ENCODE data around the gene TAOK1.

DNA sequence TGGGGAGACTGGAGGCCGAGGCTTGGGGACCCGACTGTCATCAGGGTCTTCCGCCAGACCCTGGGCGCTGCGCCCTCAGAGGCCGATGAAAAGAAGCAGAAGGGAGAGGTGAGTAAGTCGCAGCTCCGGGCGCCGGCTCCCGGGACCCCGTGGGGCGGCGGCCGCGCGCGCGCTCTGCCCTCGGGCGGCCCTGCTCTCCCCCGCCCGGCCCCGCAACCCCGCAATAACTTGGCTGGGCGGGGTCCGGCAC is 177.1 kb downstream of the TAOK1 start:
- TF ChIP-seq, protein P1, sequence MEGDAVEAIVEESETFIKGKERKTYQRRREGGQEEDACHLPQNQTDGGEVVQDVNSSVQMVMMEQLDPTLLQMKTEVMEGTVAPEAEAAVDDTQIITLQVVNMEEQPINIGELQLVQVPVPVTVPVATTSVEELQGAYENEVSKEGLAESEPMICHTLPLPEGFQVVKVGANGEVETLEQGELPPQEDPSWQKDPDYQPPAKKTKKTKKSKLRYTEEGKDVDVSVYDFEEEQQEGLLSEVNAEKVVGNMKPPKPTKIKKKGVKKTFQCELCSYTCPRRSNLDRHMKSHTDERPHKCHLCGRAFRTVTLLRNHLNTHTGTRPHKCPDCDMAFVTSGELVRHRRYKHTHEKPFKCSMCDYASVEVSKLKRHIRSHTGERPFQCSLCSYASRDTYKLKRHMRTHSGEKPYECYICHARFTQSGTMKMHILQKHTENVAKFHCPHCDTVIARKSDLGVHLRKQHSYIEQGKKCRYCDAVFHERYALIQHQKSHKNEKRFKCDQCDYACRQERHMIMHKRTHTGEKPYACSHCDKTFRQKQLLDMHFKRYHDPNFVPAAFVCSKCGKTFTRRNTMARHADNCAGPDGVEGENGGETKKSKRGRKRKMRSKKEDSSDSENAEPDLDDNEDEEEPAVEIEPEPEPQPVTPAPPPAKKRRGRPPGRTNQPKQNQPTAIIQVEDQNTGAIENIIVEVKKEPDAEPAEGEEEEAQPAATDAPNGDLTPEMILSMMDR (IDR thresholded peaks at IDR 0.05; ENCODE audit: low read depth, low read length, missing input control): no peak
- no peak for TF ChIP-seq JUND (IDR thresholded peaks at IDR 0.05)
- no peak for TF ChIP-seq RAD21 (IDR thresholded peaks at IDR 0.05)
- no peak for TF ChIP-seq FOXA1 (IDR thresholded peaks at IDR 0.05)

Data from liver (tissue), 3 donors.